Upper lobe of left lung (tissue), 4 donors: ENCODE data around the gene MCOLN2.
"Not testable (repeated sequence)": the region's sequence is repeated elsewhere in the genome, so short reads cannot be mapped to it uniquely, and the experiment has no call there.

Experiments used
- CTCF ChIP-seq, 6 experiments: fragments of 450-650 bp in 4 of 6; fragments of 200-600 bp in 2 of 6; sonication (generic) in 2 of 6; IDR thresholded peaks; one replicate each; pipeline ENCODE4 v1.5.1; 2016 to 2019; ENCODE audit warnings: antibody characterized with exemption in 6 of 6
- EP300 ChIP-seq, 4 donors: sonication (generic); formaldehyde crosslinking; IDR thresholded peaks; one replicate each; pipeline ENCODE4 v1.5.1; 2017; ENCODE audit warnings: antibody characterized with exemption in 4 of 4, control low read depth in 2 of 4
- POLR2AphosphoS5 ChIP-seq, 2 donors: sonication (generic); formaldehyde crosslinking; IDR thresholded peaks; one replicate each; pipeline ENCODE4 v1.5.1; 2017; ENCODE audit warnings: antibody characterized with exemption in 2 of 2

- not testable (repeated sequence) for TF ChIP-seq CTCF, POLR2AphosphoS5, EP300 (IDR thresholded peaks at IDR 0.05)
These were observed 94.2 kb downstream of the MCOLN2 start for GRCh38 chr1:84902727-84903126.
